Mammary epithelial cell (primary cell): Measurements from ENCODE around the gene YBX1.

Experiments
- CTCF ChIP-seq, 2 donors: IDR thresholded peaks in 1 of 2; conservative IDR thresholded peaks in 1 of 2; 2 replicates each; pipeline ENCODE4 v1.5.1; 2011 to 2012; ENCODE audit warnings: inconsistent platforms in 2 of 2, low read length in 2 of 2, mild to moderate bottlenecking in 2 of 2, control low read depth in 1 of 2, low read depth in 1 of 2; ENCODE audit not compliant: insufficient read depth in 1 of 2; ENCODE audit errors: extremely low read depth in 1 of 2
- EZH2 ChIP-seq: IDR thresholded peaks from 2 replicates; pipeline ENCODE4 v1.6.1; 2012; ENCODE audit warnings: low read length, inconsistent platforms, borderline replicate concordance

- TF ChIP-seq CTCF (conservative IDR thresholded peaks at IDR 0.05 in 1 of 2, IDR thresholded peaks at IDR 0.05 in 1 of 2; ENCODE audit: extremely low read depth in 1 of 2, insufficient read depth in 1 of 2, low read depth in 1 of 2, low read length in 2 of 2) = peak in 1 of 2 donors; percentile 27
- TF ChIP-seq EZH2 = no peak
Measured at GRCh38 chr1:42690477-42691156, 8.4 kb downstream of the YBX1 start.
